ENCODE measurements around the gene USP43. TPM values are rescaled to one million over a fixed set of nuclear protein-coding genes. Genes with fewer than 3 reads are reported as not detected.

Gene USP43
- total RNA-seq, 1 donor from 2014 or later: 0.09 TPM

DNA sequence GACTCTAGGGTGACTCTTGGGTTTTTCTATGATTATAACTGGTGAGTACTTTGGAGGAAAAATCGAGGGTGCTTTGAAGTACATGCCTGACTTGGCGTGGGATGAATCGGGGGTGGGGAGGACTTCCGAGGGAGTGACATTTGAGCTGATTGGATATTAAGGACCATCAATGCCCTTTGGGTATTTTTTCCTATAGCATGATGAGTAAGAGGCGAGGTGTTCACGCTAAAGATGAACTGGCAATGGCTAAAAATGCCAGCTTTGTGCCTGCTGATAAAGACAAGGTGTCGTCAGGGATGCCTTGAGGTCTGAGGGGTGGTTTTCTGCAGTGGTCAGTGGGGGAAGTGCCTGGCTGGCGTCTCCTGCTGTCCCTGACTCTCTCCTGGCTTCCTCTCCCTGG is 25.3 kb downstream of the USP43 start:
- intact Hi-C loops (cut with micrococcal nuclease): no loop called here
- DNase-seq (ENCODE audit: low spot score): no peak
- Mint-ChIP-seq H3K36me3 (ENCODE audit: low read depth) (no peaks in the 10 kb centered on the region), H3K27ac (no peak overlapping the region), H3K4me1 (ENCODE audit: low read depth) (peaks cover 12% of the 10 kb centered on the region), H3K4me3 (ENCODE audit: low read depth) (no peak overlapping the region), H3K27me3 (ENCODE audit: low read depth) (peaks cover 11% of the 10 kb centered on the region), H3K9me3 (no peaks in the 10 kb centered on the region)

DNA sequence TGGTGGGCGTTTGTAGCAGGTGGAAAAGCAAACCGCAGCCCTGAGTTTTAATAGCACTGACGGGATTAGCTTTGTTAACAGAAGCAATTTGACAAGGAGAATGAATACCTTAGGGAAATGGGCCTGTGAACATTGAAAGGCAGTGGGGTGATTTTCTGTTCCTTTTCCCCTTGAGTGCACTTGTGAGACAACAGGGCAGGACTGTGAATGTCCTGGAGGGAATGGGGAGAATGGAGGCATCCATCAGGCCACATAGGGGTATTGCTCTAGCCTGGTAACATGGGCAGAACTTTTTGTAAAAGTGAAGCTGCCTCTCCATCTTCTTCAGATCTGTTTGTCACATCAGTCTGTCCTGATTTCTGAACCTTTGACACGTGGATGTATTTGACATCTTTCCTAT is 26.2 kb downstream of the USP43 start:
- intact Hi-C loops (cut with micrococcal nuclease): no loop called here
- H3K4me3 Mint-ChIP-seq (ENCODE audit: low read depth): no peak overlapping the region
- H3K27me3 Mint-ChIP-seq (ENCODE audit: low read depth): peaks cover 11% of the 10 kb centered on the region
- no peak for DNase-seq (ENCODE audit: low spot score)
- H3K9me3 Mint-ChIP-seq: no peaks in the 10 kb centered on the region
- no peaks in the 10 kb centered on the region for H3K36me3 Mint-ChIP-seq (ENCODE audit: low read depth)
- H3K4me1 Mint-ChIP-seq (ENCODE audit: low read depth): peaks cover 5% of the 10 kb centered on the region
- no peak overlapping the region for H3K27ac Mint-ChIP-seq

DNA sequence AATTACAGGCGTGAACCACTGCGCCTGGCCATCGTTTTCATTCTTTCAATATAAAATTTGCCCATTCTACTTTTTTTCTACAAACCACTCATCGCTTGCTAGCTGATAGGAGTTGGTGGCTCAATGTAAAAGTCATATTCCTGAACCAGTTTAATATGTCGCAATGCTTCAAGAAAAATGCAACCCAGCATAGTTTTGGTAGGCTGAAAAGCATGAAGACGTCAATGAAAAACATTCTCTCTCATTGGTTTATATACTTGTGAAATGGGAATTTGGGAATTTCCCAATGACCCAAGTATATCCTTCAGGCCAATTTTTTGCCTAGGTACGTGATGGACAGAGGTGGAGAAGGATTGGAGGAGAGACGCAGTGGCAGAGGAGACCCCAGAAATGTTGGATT is 26.9 kb downstream of the USP43 start:
- Mint-ChIP-seq H3K4me3 (ENCODE audit: low read depth) (no peak overlapping the region), H3K27ac (no peak overlapping the region), H3K36me3 (ENCODE audit: low read depth) (no peaks in the 10 kb centered on the region), H3K4me1 (ENCODE audit: low read depth) (no peaks in the 10 kb centered on the region), H3K9me3 (no peaks in the 10 kb centered on the region), H3K27me3 (ENCODE audit: low read depth) (peaks cover 11% of the 10 kb centered on the region)
- DNase-seq (ENCODE audit: low spot score): no peak
- intact Hi-C loops (cut with micrococcal nuclease): no loop called here

DNA sequence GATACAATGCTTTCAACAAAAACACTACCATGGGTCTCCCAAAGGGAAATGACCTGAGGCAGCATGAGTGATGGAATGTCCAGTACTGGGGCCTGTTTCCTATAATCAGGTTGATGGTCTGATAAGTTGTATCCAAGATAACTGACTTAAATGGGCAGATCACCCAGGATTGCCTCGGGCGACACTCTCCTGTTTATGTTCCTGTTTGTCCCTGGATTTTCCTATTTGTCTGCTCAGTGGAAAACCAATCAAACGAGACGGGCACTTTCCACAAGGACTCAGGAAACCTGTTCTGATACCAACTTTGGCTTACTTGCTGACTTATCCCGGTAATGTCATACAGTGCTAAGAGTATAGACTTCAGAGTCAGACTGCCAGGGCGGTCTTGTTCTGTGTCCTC is 27.4 kb downstream of the USP43 start:
- Mint-ChIP-seq H3K4me3 (ENCODE audit: low read depth) (no peak overlapping the region), H3K9me3 (no peaks in the 10 kb centered on the region), H3K27ac (no peak overlapping the region), H3K27me3 (ENCODE audit: low read depth) (peaks cover 7% of the 10 kb centered on the region), H3K36me3 (ENCODE audit: low read depth) (no peaks in the 10 kb centered on the region), H3K4me1 (ENCODE audit: low read depth) (no peaks in the 10 kb centered on the region)
- intact Hi-C loops (cut with micrococcal nuclease): no loop called here
- no peak for DNase-seq (ENCODE audit: low spot score)

DNA sequence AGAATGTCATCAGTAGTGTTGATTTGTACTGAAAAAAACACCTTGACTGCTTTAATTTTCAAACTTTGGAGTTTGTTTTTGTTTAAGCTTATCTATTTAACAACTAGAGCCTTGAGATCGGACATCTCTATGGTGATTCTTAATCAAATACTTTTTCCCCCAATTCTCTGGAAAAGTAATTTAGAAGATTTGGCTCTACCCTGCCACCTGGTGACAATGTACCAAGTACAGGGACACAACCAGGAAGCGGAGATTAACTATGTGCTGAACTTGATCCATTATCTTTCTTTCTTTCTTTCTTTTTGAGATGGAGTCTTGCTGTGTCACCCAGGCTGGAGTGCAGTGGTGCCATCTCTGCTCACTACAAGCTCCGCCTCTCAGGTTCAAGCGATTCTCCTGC is 30.8 kb downstream of the USP43 start:
- H3K36me3 Mint-ChIP-seq (ENCODE audit: low read depth): no peaks in the 10 kb centered on the region
- no peak for DNase-seq (ENCODE audit: low spot score)
- peaks cover 13% of the 10 kb centered on the region for H3K9me3 Mint-ChIP-seq
- intact Hi-C loops (cut with micrococcal nuclease): no loop called here
- no peaks in the 10 kb centered on the region for H3K4me1 Mint-ChIP-seq (ENCODE audit: low read depth)
- H3K27me3 Mint-ChIP-seq (ENCODE audit: low read depth): no peaks in the 10 kb centered on the region
- no peak overlapping the region for H3K27ac Mint-ChIP-seq
- H3K4me3 Mint-ChIP-seq (ENCODE audit: low read depth): no peak overlapping the region

DNA sequence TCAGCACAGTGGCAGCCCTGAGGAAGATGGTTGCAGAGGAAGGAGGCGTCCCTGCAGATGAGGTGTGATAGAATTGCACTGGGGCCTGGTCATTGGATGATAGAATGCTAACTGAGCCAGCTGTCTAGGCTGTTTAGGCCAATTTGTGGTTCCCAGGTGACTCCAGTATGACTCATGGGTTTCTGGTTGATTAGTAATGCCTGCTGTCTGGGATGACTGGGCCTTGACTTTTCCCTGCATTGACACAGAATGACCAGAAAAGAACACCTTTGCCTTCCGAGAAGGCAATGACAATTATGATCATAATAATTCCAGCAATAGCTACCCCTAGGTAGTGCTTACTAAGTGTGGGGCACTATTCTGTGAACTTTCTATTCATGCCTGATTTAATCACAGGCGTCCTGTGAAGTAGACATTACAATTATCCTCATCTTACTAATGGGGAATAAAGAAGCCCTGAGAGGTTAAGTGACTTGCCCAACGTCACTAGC is 31.5 kb downstream of the USP43 start:
- no peak for DNase-seq (ENCODE audit: low spot score)
- intact Hi-C loops (cut with micrococcal nuclease): no loop called here
- H3K9me3 Mint-ChIP-seq: peaks cover 13% of the 10 kb centered on the region
- no peaks in the 10 kb centered on the region for H3K36me3 Mint-ChIP-seq (ENCODE audit: low read depth)
- H3K27ac Mint-ChIP-seq: no peak overlapping the region
- no peaks in the 10 kb centered on the region for H3K27me3 Mint-ChIP-seq (ENCODE audit: low read depth)
- no peak overlapping the region for H3K4me3 Mint-ChIP-seq (ENCODE audit: low read depth)
- H3K4me1 Mint-ChIP-seq (ENCODE audit: low read depth): no peaks in the 10 kb centered on the region

DNA sequence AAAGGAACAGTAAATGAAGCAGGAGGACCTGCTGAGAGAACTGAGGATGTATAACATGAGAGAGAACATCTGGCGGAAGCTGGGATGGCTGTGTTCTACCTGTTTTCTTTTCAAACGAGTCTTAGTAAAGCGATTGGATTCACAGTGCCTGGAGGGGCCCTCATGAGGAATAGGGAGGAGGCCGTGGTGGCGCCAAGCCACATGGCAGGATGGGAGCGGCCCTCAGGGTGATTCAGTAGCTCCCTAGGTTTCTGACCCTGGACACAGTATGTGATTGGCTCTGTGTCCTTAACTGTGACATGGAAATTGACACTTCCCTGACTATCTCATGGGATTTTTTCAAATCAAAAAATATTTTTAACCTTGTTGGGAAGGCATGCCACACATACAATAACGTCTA is 32.1 kb downstream of the USP43 start:
- H3K27ac Mint-ChIP-seq: no peak overlapping the region
- H3K4me1 Mint-ChIP-seq (ENCODE audit: low read depth): no peaks in the 10 kb centered on the region
- no peak for DNase-seq (ENCODE audit: low spot score)
- H3K36me3 Mint-ChIP-seq (ENCODE audit: low read depth): no peaks in the 10 kb centered on the region
- no peak overlapping the region for H3K4me3 Mint-ChIP-seq (ENCODE audit: low read depth)
- H3K27me3 Mint-ChIP-seq (ENCODE audit: low read depth): no peaks in the 10 kb centered on the region
- H3K9me3 Mint-ChIP-seq: peaks cover 13% of the 10 kb centered on the region
- intact Hi-C loops (cut with micrococcal nuclease): no loop called here

DNA sequence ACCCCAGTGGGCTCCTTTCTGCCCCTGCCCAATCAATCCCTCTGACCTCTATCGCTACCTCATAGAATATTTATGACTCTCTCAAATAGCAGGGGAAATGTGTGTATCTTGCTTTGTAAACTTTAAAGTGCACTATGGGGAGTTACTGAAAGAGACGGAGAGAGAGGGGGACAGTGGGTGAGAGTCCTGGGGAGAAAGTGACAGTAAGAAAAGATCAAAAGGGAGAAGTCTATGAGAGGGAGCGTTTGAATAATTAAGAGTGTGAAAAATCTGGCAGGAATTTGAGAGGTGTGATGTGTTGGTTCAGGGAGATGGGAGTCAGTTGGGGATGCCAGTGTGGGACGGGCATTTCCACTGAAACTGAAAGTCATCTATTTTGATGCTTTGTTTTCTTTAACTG is 32.6 kb downstream of the USP43 start:
- Mint-ChIP-seq H3K27me3 (ENCODE audit: low read depth) (no peaks in the 10 kb centered on the region), H3K4me1 (ENCODE audit: low read depth) (no peaks in the 10 kb centered on the region), H3K4me3 (ENCODE audit: low read depth) (no peak overlapping the region), H3K27ac (no peak overlapping the region), H3K36me3 (ENCODE audit: low read depth) (no peaks in the 10 kb centered on the region), H3K9me3 (peaks cover 13% of the 10 kb centered on the region)
- intact Hi-C loops (cut with micrococcal nuclease): no loop called here
- no peak for DNase-seq (ENCODE audit: low spot score)

DNA sequence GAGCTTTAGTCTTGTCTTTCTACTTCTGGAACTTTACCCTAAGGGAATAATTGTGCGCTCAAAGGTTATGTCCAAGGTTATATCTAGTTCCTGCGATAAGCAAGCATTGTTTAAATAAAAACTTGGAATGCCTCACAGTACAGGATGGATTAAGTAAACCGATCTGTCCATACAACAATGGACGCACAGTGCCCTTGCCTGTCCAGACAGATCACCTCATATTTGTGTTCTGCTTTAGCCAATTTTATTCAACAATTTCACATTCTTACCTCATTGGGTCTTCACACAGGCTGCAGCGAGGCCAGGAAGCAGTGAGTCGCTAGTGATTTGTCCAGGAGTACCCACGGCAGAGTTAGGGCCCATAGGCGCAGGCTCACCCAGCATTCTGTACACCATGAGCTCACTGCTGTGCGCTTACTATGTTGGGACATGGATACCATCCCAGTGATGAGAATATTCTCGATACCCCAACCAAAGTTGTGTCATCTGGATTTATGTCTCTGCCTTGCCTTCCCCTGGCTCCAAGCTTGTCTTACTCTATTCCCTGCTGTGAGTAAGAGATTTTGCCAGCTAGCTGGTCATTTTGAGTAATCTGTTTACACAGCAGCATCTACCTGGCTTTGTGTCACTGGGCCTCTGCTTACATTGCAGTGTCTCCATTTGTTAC is 39.8 kb downstream of the USP43 start:
- no peaks in the 10 kb centered on the region for H3K4me1 Mint-ChIP-seq (ENCODE audit: low read depth)
- H3K27ac Mint-ChIP-seq: no peak overlapping the region
- no peak overlapping the region for H3K4me3 Mint-ChIP-seq (ENCODE audit: low read depth)
- no peaks in the 10 kb centered on the region for H3K36me3 Mint-ChIP-seq (ENCODE audit: low read depth)
- H3K27me3 Mint-ChIP-seq (ENCODE audit: low read depth): no peaks in the 10 kb centered on the region
- H3K9me3 Mint-ChIP-seq: peaks cover 7% of the 10 kb centered on the region
- DNase-seq (ENCODE audit: low spot score): no peak
- intact Hi-C loops (cut with micrococcal nuclease): no loop called here

DNA sequence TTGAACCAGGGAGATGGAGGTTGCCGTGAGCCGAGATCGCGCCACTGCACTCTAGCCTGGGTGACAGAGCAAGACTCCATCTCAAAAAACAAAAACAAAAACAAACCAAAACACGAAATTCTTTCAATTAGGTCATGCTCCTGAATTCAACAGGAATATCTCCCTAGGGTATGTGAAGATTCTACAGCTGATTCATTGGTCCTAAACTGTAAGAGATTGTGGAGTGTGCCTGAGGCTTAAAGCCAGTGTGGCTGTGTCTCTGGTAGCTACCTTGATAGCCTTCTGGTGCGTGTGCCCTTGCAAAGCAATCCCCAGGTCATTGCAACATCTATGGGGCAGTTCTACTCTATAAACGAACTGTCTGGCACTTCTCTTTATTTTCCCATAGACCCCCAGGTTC is 48.4 kb downstream of the USP43 start:
- intact Hi-C loops (cut with micrococcal nuclease): no loop called here
- no peak for DNase-seq (ENCODE audit: low spot score)
- Mint-ChIP-seq H3K27me3 (ENCODE audit: low read depth) (no peaks in the 10 kb centered on the region), H3K4me1 (ENCODE audit: low read depth) (no peaks in the 10 kb centered on the region), H3K9me3 (no peaks in the 10 kb centered on the region), H3K4me3 (ENCODE audit: low read depth) (no peak overlapping the region), H3K36me3 (ENCODE audit: low read depth) (no peaks in the 10 kb centered on the region), H3K27ac (no peak overlapping the region)

DNA sequence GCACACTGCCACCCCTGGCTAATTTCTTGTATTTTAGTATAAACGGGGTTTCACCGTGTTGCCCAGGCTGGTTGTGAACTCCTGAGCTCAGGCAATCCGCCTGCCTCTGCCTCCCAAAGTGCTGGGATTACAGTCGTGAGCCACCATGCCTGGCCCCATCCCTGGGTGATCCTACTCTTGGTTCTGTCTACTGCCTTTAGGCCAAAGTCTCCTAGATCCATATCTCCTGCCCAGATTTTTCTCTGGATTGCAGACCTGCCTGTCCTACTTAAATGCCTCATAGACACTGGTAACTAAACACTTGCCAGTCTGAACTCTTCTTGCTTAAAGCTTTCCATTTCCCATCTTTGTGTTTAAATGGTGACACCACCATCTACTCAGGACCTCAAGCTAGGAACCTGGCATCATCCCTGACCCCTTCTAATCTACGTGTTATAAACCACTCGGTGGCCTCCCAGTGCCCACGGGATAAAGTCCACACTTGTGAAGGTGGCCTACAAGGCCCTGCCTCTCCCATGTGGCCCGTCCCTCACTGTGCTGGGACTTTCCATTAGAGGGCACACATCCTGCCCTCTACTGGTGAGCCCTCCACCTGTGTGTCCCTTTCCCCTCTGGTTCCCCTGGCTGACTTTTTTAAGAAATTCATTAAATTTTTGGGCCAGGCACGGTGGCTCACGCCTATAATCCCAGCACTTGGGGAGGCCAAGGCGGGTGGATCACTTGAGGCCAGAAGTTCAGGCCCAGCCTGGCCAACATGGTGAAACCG is 51.1 kb downstream of the USP43 start:
- H3K4me3 Mint-ChIP-seq (ENCODE audit: low read depth): no peak overlapping the region
- no peaks in the 10 kb centered on the region for H3K36me3 Mint-ChIP-seq (ENCODE audit: low read depth)
- no peaks in the 10 kb centered on the region for H3K27me3 Mint-ChIP-seq (ENCODE audit: low read depth)
- no peaks in the 10 kb centered on the region for H3K4me1 Mint-ChIP-seq (ENCODE audit: low read depth)
- intact Hi-C loops (cut with micrococcal nuclease): no loop called here
- no peak for DNase-seq (ENCODE audit: low spot score)
- no peak overlapping the region for H3K27ac Mint-ChIP-seq
- H3K9me3 Mint-ChIP-seq: no peaks in the 10 kb centered on the region

DNA sequence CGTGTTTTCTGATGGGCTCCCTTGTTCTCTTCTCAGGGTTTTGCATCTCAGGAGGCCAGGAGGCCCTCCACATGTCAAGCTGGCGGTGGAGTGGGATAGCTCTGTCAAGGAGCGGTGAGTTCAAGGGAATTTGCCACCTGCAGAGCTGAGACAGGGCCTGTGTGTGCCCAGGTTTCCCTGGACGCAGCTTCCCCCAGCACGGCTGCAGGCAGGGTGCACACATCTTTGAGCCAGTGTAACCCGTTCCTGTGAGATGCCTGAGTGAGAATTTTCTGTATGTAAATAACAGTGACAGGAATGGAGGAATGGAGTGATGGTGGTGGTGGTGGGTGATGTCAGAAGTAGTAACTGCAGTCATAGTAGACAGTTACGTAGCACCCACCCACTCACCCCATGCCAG is 54.8 kb downstream of the USP43 start:
- no peak overlapping the region for H3K4me3 Mint-ChIP-seq (ENCODE audit: low read depth)
- no peaks in the 10 kb centered on the region for H3K36me3 Mint-ChIP-seq (ENCODE audit: low read depth)
- intact Hi-C loops (cut with micrococcal nuclease): no loop called here

DNA sequence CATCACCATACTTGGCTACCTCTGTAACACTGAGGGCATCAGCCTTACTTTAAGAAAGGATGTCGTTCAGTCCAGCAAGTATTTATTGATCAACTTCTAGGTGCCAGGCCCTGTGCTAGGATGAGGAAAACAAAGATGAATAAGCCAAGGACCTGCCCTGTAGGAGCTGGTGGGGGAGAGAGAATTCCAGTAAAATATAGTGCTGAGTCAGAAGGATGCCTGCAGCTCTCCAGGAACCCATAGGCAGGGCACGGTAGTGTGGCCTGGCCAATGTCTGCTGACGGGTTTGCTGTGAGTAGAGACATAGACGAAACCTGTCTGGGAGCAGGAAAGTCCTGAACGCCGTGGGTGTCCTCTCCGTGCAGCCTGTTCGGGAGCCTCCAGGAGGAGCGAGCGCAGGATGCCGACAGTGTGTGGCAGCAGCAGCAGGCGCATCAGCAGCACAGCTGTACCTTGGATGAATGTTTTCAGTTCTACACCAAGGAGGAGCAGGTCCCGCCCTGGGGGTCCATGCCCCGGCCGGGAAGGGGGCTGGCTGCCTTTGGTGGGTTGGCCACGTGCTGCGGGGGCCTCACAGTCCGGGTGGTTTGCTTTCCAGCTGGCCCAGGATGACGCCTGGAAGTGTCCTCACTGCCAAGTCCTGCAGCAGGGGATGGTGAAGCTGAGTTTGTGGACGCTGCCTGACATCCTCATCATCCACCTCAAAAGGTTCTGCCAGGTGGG is 55.6 kb downstream of the USP43 start:
- H3K4me1 Mint-ChIP-seq (ENCODE audit: low read depth): no peaks in the 10 kb centered on the region
- H3K27ac Mint-ChIP-seq: no peak overlapping the region
- no peaks in the 10 kb centered on the region for H3K9me3 Mint-ChIP-seq
- intact Hi-C loops (cut with micrococcal nuclease): no loop called here
- no peak for DNase-seq (ENCODE audit: low spot score)
- no peak overlapping the region for H3K4me3 Mint-ChIP-seq (ENCODE audit: low read depth)
- H3K27me3 Mint-ChIP-seq (ENCODE audit: low read depth): no peaks in the 10 kb centered on the region
- H3K36me3 Mint-ChIP-seq (ENCODE audit: low read depth): no peaks in the 10 kb centered on the region

More for the DNA sequence above, 54.8 kb downstream of the USP43 start:
- no peaks in the 10 kb centered on the region for H3K9me3 Mint-ChIP-seq
- no peak for DNase-seq (ENCODE audit: low spot score)
- H3K27me3 Mint-ChIP-seq (ENCODE audit: low read depth): no peaks in the 10 kb centered on the region
- no peaks in the 10 kb centered on the region for H3K4me1 Mint-ChIP-seq (ENCODE audit: low read depth)
- no peak overlapping the region for H3K27ac Mint-ChIP-seq

Measured in activated T-helper 2 cell treated with anti-CD3 and anti-CD28 coated beads, Interferon-gamma antibody, Interleukin-2, Interleukin-4, amounts not matched to agents 10 μg/mL and 5 μg/mL and 100 μg/mL, durations not matched to agents 14 hours and 24 hours and 36 hours (primary cell).